Neural cell (in vitro differentiated cells): Measurements from ENCODE around the gene SLC6A11. TPM values are rescaled to one million over a fixed set of nuclear protein-coding genes. Genes with fewer than 3 reads are reported as not detected.

Source experiments
- H2AFZ ChIP-seq: fragments of 200-600, 300-800 bp; sonication (generic), shearing (Covaris generic); 2 replicates; pipeline ENCODE4 v1.6.0; 2014; ENCODE audit warnings: low read depth, mild to moderate bottlenecking, antibody characterized with exemption, low read length, moderate library complexity
- H3F3A ChIP-seq: fragments of 200-600 bp; shearing (Covaris generic); 2 replicates; pipeline ENCODE4 v1.6.1; 2016; ENCODE audit warnings: mild to moderate bottlenecking, moderate library complexity, mixed read lengths, antibody characterized with exemption, low read length; ENCODE audit not compliant: insufficient read depth, poor library complexity, severe bottlenecking
- H3K27ac ChIP-seq: fragments of 200-600, 300-800 bp; sonication (generic), shearing (Covaris generic); 2 replicates; pipeline ENCODE4 v1.5.1; 2014; ENCODE audit warnings: mild to moderate bottlenecking, low read length, moderate library complexity
- H3K27me3 ChIP-seq: fragments of 300-800, 200-600 bp; sonication (generic), shearing (Covaris generic); 2 replicates; pipeline ENCODE4 v1.6.0; 2014; ENCODE audit warnings: mild to moderate bottlenecking, low read depth, low read length, moderate library complexity; ENCODE audit not compliant: insufficient read depth
- H3K36me3 ChIP-seq: fragments of 300-800, 200-600 bp; sonication (generic), shearing (Covaris generic); 2 replicates; pipeline ENCODE4 v1.5.1; 2014; ENCODE audit warnings: mild to moderate bottlenecking, antibody characterized with exemption, low read length, moderate library complexity; ENCODE audit not compliant: insufficient read depth
- H3K4me2 ChIP-seq: fragments of 300-800, 200-600 bp; sonication (generic), shearing (Covaris generic); 2 replicates; pipeline ENCODE4 v1.6.0; 2014; ENCODE audit warnings: mild to moderate bottlenecking, low read length
- H3K4me3 ChIP-seq: fragments of 300-800, 200-600 bp; sonication (generic), shearing (Covaris generic); 2 replicates; pipeline ENCODE4 v1.5.1; 2014; ENCODE audit warnings: mild to moderate bottlenecking, low read length, moderate library complexity
- H3K79me2 ChIP-seq: fragments of 200-600 bp; shearing (Covaris generic); replicated peaks from 2 replicates; pipeline ENCODE4 v1.6.0; 2014; ENCODE audit warnings: mild to moderate bottlenecking, low read length, moderate library complexity; ENCODE audit not compliant: insufficient read depth
- H3K9ac ChIP-seq: fragments of 300-800, 200-600 bp; sonication (generic), shearing (Covaris generic); 2 replicates; pipeline ENCODE4 v1.6.1; 2016; ENCODE audit warnings: mild to moderate bottlenecking, low read length, mixed read lengths
- H3K9me2 ChIP-seq: fragments of 200-600 bp; shearing (Covaris generic); 2 replicates; pipeline ENCODE4 v1.6.1; 2016; ENCODE audit warnings: mild to moderate bottlenecking, low read length, mixed read lengths; ENCODE audit not compliant: insufficient read depth
- H3K9me3 ChIP-seq: fragments of 200-600, 300-800 bp; sonication (generic), shearing (Covaris generic); 2 replicates; pipeline ENCODE4 v1.6.1; 2016; ENCODE audit warnings: mild to moderate bottlenecking, mixed run types, low read length, moderate library complexity, mixed read lengths
- H4K20me1 ChIP-seq: fragments of 200-600 bp; shearing (Covaris generic); 2 replicates; pipeline ENCODE4 v1.6.1; 2016; ENCODE audit warnings: mild to moderate bottlenecking, mixed run types; ENCODE audit not compliant: insufficient read depth
- EP300 ChIP-seq: fragments of 450-650 bp; conservative IDR thresholded peaks from 2 replicates; pipeline ENCODE4 v1.6.1; 2014; ENCODE audit warnings: antibody characterized with exemption, mild to moderate bottlenecking, moderate library complexity; ENCODE audit not compliant: poor library complexity, severe bottlenecking
- EZH2 ChIP-seq: fragments of 200-600, 300-800 bp; shearing (Covaris generic), sonication (generic); IDR thresholded peaks from 2 replicates; pipeline ENCODE4 v1.6.1; 2014; ENCODE audit warnings: antibody characterized with exemption, low read length, borderline replicate concordance, mild to moderate bottlenecking; ENCODE audit not compliant: insufficient read depth, poor library complexity, severe bottlenecking
- MXI1 ChIP-seq: fragments of 450-650 bp; conservative IDR thresholded peaks from 2 replicates; pipeline ENCODE4 v1.6.1; 2014; ENCODE audit warnings: antibody characterized with exemption, mild to moderate bottlenecking; ENCODE audit not compliant: poor library complexity, severe bottlenecking
- POLR2AphosphoS5 ChIP-seq: IDR thresholded peaks from 2 replicates; pipeline ENCODE4 v1.6.1; 2012
- RAD21 ChIP-seq: fragments of 450-650 bp; conservative IDR thresholded peaks from 2 replicates; pipeline ENCODE4 v1.6.1; 2014; ENCODE audit warnings: antibody characterized with exemption, mild to moderate bottlenecking, moderate library complexity
- SMC3 ChIP-seq: fragments of 450-650 bp; conservative IDR thresholded peaks from 2 replicates; pipeline ENCODE4 v1.6.1; 2014; ENCODE audit warnings: antibody characterized with exemption, mild to moderate bottlenecking, moderate library complexity; ENCODE audit not compliant: poor library complexity
- TAF1 ChIP-seq: IDR thresholded peaks from 2 replicates; pipeline ENCODE4 v1.6.1; 2012; ENCODE audit warnings: low read depth
- polyA plus RNA-seq: library from polyadenylated mRNA; depleted of rRNA; stranded (reverse); fragments of >200 nt; gene quantifications from 2 replicates; pipeline ENCODE4 v1.2.3, GENCODE V29; 2014
- TF ChIP-seq, protein P1 (sequence below): fragments of 450-650 bp; IDR thresholded peaks from 2 replicates; pipeline ENCODE4 v1.5.1; 2014; ENCODE audit warnings: antibody characterized with exemption, mild to moderate bottlenecking, moderate library complexity; ENCODE audit not compliant: poor library complexity, severe bottlenecking
- TF ChIP-seq, protein P2 (sequence below): IDR thresholded peaks from 2 replicates; pipeline ENCODE4 v1.6.1; 2012; ENCODE audit warnings: borderline replicate concordance

The SLC6A11 gene
- polyA plus RNA-seq, 1 donor from 2014 or later: 4.2 TPM

- no peaks in the 10 kb centered on the region for H3K9me3 ChIP-seq
- no peak overlapping the region for H3K4me2 ChIP-seq
- H2AFZ ChIP-seq: no peak overlapping the region
- peak overlapping the region; percentile 11 for H3K9ac ChIP-seq
- H3K79me2 ChIP-seq: no peaks in the 10 kb centered on the region
- H3K36me3 ChIP-seq: no peaks in the 10 kb centered on the region
- H3K9me2 ChIP-seq: no peaks in the 10 kb centered on the region
- peak overlapping the region; percentile 70 for H3K27ac ChIP-seq
- no peaks in the 10 kb centered on the region for H4K20me1 ChIP-seq
- no peaks in the 10 kb centered on the region for H3K27me3 ChIP-seq
- H3F3A ChIP-seq: peaks cover 4% of the 10 kb centered on the region
- H3K4me3 ChIP-seq: peak overlapping the region; percentile 24
- TF ChIP-seq SMC3: peak; percentile 18
- no peak for TF ChIP-seq RAD21
- TF ChIP-seq EZH2: no peak
- TF ChIP-seq, protein P1, sequence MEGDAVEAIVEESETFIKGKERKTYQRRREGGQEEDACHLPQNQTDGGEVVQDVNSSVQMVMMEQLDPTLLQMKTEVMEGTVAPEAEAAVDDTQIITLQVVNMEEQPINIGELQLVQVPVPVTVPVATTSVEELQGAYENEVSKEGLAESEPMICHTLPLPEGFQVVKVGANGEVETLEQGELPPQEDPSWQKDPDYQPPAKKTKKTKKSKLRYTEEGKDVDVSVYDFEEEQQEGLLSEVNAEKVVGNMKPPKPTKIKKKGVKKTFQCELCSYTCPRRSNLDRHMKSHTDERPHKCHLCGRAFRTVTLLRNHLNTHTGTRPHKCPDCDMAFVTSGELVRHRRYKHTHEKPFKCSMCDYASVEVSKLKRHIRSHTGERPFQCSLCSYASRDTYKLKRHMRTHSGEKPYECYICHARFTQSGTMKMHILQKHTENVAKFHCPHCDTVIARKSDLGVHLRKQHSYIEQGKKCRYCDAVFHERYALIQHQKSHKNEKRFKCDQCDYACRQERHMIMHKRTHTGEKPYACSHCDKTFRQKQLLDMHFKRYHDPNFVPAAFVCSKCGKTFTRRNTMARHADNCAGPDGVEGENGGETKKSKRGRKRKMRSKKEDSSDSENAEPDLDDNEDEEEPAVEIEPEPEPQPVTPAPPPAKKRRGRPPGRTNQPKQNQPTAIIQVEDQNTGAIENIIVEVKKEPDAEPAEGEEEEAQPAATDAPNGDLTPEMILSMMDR: peak; percentile 12
- TF ChIP-seq, protein P2, sequence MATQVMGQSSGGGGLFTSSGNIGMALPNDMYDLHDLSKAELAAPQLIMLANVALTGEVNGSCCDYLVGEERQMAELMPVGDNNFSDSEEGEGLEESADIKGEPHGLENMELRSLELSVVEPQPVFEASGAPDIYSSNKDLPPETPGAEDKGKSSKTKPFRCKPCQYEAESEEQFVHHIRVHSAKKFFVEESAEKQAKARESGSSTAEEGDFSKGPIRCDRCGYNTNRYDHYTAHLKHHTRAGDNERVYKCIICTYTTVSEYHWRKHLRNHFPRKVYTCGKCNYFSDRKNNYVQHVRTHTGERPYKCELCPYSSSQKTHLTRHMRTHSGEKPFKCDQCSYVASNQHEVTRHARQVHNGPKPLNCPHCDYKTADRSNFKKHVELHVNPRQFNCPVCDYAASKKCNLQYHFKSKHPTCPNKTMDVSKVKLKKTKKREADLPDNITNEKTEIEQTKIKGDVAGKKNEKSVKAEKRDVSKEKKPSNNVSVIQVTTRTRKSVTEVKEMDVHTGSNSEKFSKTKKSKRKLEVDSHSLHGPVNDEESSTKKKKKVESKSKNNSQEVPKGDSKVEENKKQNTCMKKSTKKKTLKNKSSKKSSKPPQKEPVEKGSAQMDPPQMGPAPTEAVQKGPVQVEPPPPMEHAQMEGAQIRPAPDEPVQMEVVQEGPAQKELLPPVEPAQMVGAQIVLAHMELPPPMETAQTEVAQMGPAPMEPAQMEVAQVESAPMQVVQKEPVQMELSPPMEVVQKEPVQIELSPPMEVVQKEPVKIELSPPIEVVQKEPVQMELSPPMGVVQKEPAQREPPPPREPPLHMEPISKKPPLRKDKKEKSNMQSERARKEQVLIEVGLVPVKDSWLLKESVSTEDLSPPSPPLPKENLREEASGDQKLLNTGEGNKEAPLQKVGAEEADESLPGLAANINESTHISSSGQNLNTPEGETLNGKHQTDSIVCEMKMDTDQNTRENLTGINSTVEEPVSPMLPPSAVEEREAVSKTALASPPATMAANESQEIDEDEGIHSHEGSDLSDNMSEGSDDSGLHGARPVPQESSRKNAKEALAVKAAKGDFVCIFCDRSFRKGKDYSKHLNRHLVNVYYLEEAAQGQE: no peak
Measured at GRCh38 chr3:10822708-10823515, 6.9 kb downstream of the SLC6A11 start.

DNA sequence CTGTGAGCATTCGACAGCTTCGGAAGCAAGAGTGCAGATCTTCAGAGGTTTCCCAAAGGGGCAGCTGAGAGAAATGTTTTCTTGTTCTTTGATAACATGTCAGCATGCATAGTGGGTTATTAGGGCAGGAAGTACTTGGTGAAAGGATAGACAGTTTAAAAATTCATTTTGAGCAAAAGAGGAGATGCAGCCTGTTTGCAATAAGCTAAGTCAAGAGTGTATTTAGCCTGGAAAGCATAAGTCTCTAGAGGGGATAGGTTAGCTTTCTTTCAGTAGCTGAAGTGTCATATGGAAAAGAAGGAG lies 7.4 kb downstream of the SLC6A11 start:
- H2AFZ ChIP-seq: no peak overlapping the region
- H3K9me3 ChIP-seq: no peaks in the 10 kb centered on the region
- no peaks in the 10 kb centered on the region for H4K20me1 ChIP-seq
- no peaks in the 10 kb centered on the region for H3K36me3 ChIP-seq
- peak overlapping the region; percentile 24 for H3K4me3 ChIP-seq
- no peak overlapping the region for H3K9ac ChIP-seq
- peak overlapping the region; percentile 70 for H3K27ac ChIP-seq
- no peak overlapping the region for H3K4me2 ChIP-seq
- no peaks in the 10 kb centered on the region for H3K27me3 ChIP-seq
- TF ChIP-seq POLR2AphosphoS5 (peak; percentile 73), TAF1 (no peak), MXI1 (no peak), EP300 (peak; percentile 56), EZH2 (no peak), RAD21 (no peak), SMC3 (no peak)
- TF ChIP-seq, protein P1: no peak
- TF ChIP-seq, protein P2: peak; percentile 73
- no peaks in the 10 kb centered on the region for H3K9me2 ChIP-seq
- H3F3A ChIP-seq: peaks cover 4% of the 10 kb centered on the region
- H3K79me2 ChIP-seq: no peaks in the 10 kb centered on the region
